Gastroesophageal sphincter (tissue), 4 donors: ENCODE results near the gene ZNF578. TPM values are rescaled to one million over a fixed set of nuclear protein-coding genes. Genes with fewer than 3 reads are reported as not detected.
"Not testable (repeated sequence)": the region's sequence is repeated elsewhere in the genome, so short reads cannot be mapped to it uniquely, and the experiment has no call there.

Experiments
- ATAC-seq: fragments of 150-250 bp; one replicate; pipeline ENCODE4 v1.9.1; 2016; ENCODE audit warnings: mild to moderate bottlenecking, moderate library complexity
- H3K27ac ChIP-seq, 4 donors: fragments of 200-600 bp; sonication (generic) in 3 of 4; 1 replicate in 3 of 4; 2 replicates in 1 of 4; pipeline ENCODE4 v1.5.1; 2016 to 2019
- H3K27me3 ChIP-seq: fragments of 200-600 bp; sonication (generic); one replicate; pipeline ENCODE4 v1.5.1; 2019
- H3K36me3 ChIP-seq, 2 donors: fragments of 200-600 bp; sonication (generic); one replicate each; pipeline ENCODE4 v1.5.1; 2019; ENCODE audit warnings: control low read depth in 1 of 2
- H3K4me1 ChIP-seq, 3 donors: fragments of 200-600 bp; sonication (generic); 1 replicate in 2 of 3; 2 replicates in 1 of 3; pipeline ENCODE4 v1.5.1; 2016 to 2019; ENCODE audit warnings: control low read depth in 2 of 3
- H3K4me3 ChIP-seq, 2 donors: fragments of 200-600 bp; sonication (generic); one replicate each; pipeline ENCODE4 v1.5.1; 2019; ENCODE audit warnings: mild to moderate bottlenecking in 1 of 2, moderate library complexity in 1 of 2
- H3K9me3 ChIP-seq, 3 donors: fragments of 200-600 bp; sonication (generic); one replicate each; pipeline ENCODE4 v1.5.1; 2017 to 2019; ENCODE audit warnings: control low read depth in 2 of 3
- CTCF ChIP-seq, 4 experiments: fragments of 200-600 bp in 2 of 4; fragments of 450-650 bp in 2 of 4; sonication (generic) in 1 of 4; IDR thresholded peaks; one replicate each; pipeline ENCODE4 v1.5.1; 2017 to 2019; ENCODE audit warnings: antibody characterized with exemption in 4 of 4, mild to moderate bottlenecking in 2 of 4, moderate library complexity in 2 of 4
- EP300 ChIP-seq: sonication (generic); formaldehyde crosslinking; IDR thresholded peaks from one replicate; pipeline ENCODE4 v1.6.1; 2017; ENCODE audit warnings: antibody characterized with exemption, mild to moderate bottlenecking
- POLR2A ChIP-seq, 2 donors: fragments of 450-650 bp; IDR thresholded peaks; one replicate each; pipeline ENCODE4 v1.6.1; 2017; ENCODE audit warnings: antibody characterized with exemption in 2 of 2, mild to moderate bottlenecking in 2 of 2, moderate library complexity in 1 of 2
- POLR2AphosphoS5 ChIP-seq: sonication (generic); formaldehyde crosslinking; IDR thresholded peaks from one replicate; pipeline ENCODE4 v1.6.1; 2017; ENCODE audit warnings: antibody characterized with exemption
- WGBS, 2 donors: methylation state at CpG; one replicate each; pipeline ENCODE4 v1.1.5; 2018; ENCODE audit warnings: low coverage in 1 of 2; 5-methylcytosine and 5-hydroxymethylcytosine counted together
- total RNA-seq, 4 donors: library from RNA; depleted of rRNA; stranded (reverse); fragments of >200 nt; gene quantifications; one replicate each; pipeline ENCODE4 v1.1.0, GENCODE V29; 2016

The ZNF578 gene
- total RNA-seq, 4 donors from 2014 or later: 1.1 to 4.2 (median 2.0) TPM

- H3K36me3 ChIP-seq: no peaks in the 10 kb centered on the region
- no peak overlapping the region for H3K4me3 ChIP-seq
- H3K4me1 ChIP-seq: no peaks in the 10 kb centered on the region
- peaks cover 0 to 81% (median 0%) of the 10 kb centered on the region in 3 donors for H3K9me3 ChIP-seq
- WGBS, 2 donors: 42% methylated on average over 2 of the region's 2 CpGs; no CpG with 5 or more reads in 1 of the 2 donors
- ATAC-seq: no peak
- no peak overlapping the region for H3K27ac ChIP-seq
- no peaks in the 10 kb centered on the region for H3K27me3 ChIP-seq
- TF ChIP-seq EP300 (no peak), POLR2A (IDR thresholded peaks at IDR 0.05) (no peak)
Observed at GRCh38 chr19:52444506-52444905, 8.8 kb upstream of the ZNF578 start.

- Histone ChIP-seq H3K36me3 (peaks cover 0 to 16% of the 10 kb centered on the region in 2 donors), H3K27me3 (peaks cover 7% of the 10 kb centered on the region), H3K27ac (no peak overlapping the region), H3K4me3 (no peak overlapping the region), H3K9me3 (peaks cover 0 to 86% (median 3%) of the 10 kb centered on the region in 3 donors), H3K4me1 (peaks cover 0 to 9% (median 0%) of the 10 kb centered on the region in 3 donors)
- TF ChIP-seq POLR2AphosphoS5 (no peak), CTCF (IDR thresholded peaks at IDR 0.05) (no peak), EP300 (no peak), POLR2A (IDR thresholded peaks at IDR 0.05) (no peak)
- no peak for ATAC-seq
- WGBS, 2 donors: no CpG with 5 or more reads among the region's 41 CpGs
Observed at GRCh38 chr19:52451241-52451640, 2.1 kb upstream of the ZNF578 start.

- no peaks in the 10 kb centered on the region for H3K4me1 ChIP-seq
- no peak for ATAC-seq
- no peak overlapping the region for H3K27ac ChIP-seq
- WGBS, 2 donors: 82 to 84% methylated on average over 7 to 13 of the region's 14 CpGs
- H3K27me3 ChIP-seq: no peaks in the 10 kb centered on the region
- H3K4me3 ChIP-seq: no peak overlapping the region
- peaks cover 0 to 99% (median 5%) of the 10 kb centered on the region in 3 donors for H3K9me3 ChIP-seq
- peaks cover 0 to 64% of the 10 kb centered on the region in 2 donors for H3K36me3 ChIP-seq
- TF ChIP-seq EP300 (no peak), POLR2A (IDR thresholded peaks at IDR 0.05) (no peak), CTCF (IDR thresholded peaks at IDR 0.05) (no peak), POLR2AphosphoS5 (no peak)
Observed at GRCh38 chr19:52464798-52465470, 11.6 kb downstream of the ZNF578 start.

- H3K27me3 ChIP-seq: no peaks in the 10 kb centered on the region
- WGBS, 2 donors: 91 to 94% methylated on average over 2 to 3 of the region's 3 CpGs
- no peak for ATAC-seq
- no peak overlapping the region for H3K27ac ChIP-seq
- no peak overlapping the region for H3K4me3 ChIP-seq
- peaks cover 0 to 51% of the 10 kb centered on the region in 2 donors for H3K36me3 ChIP-seq
- no peaks in the 10 kb centered on the region for H3K4me1 ChIP-seq
- peaks cover 13 to 100% (median 19%) of the 10 kb centered on the region in 3 donors for H3K9me3 ChIP-seq
- no peak for TF ChIP-seq POLR2AphosphoS5
- no peak for TF ChIP-seq CTCF (IDR thresholded peaks at IDR 0.05)
Observed at GRCh38 chr19:52473655-52474350, 20.4 kb downstream of the ZNF578 start.

- Histone ChIP-seq H3K36me3 (peaks cover 0 to 45% of the 10 kb centered on the region in 2 donors), H3K4me1 (no peaks in the 10 kb centered on the region), H3K27ac (no peak overlapping the region), H3K9me3 (peaks cover 13 to 100% (median 16%) of the 10 kb centered on the region in 3 donors), H3K27me3 (no peaks in the 10 kb centered on the region), H3K4me3 (no peak overlapping the region)
- ATAC-seq: no peak
- 98 to 100% methylated on average over 6 to 7 of the region's 7 CpGs for WGBS, 2 donors
- TF ChIP-seq POLR2A (IDR thresholded peaks at IDR 0.05) (no peak), POLR2AphosphoS5 (no peak), EP300 (no peak), CTCF (IDR thresholded peaks at IDR 0.05) (no peak)
Observed at GRCh38 chr19:52474351-52475127, 21.2 kb downstream of the ZNF578 start.

GRCh38 chr19:52484111-52484743 lies 30.9 kb downstream of the ZNF578 start:
- not testable (repeated sequence) for ATAC-seq, H3K27me3 ChIP-seq, H3K27ac ChIP-seq, H3K4me3 ChIP-seq, H3K4me1 ChIP-seq
- H3K9me3 ChIP-seq: peaks cover 0 to 97% (median 0%) of the 10 kb centered on the region in 3 donors
- WGBS, 2 donors: 10 to 37% methylated on average over 3 to 4 of the region's 7 CpGs
- peaks cover 0 to 17% of the 10 kb centered on the region in 2 donors for H3K36me3 ChIP-seq

- not testable (repeated sequence) for H3K27ac ChIP-seq, H3K4me3 ChIP-seq, H3K27me3 ChIP-seq, ATAC-seq, H3K4me1 ChIP-seq
- 63 to 82% methylated on average over 3 of the region's 7 CpGs for WGBS, 2 donors
- Histone ChIP-seq H3K36me3 (peaks cover 0 to 17% of the 10 kb centered on the region in 2 donors), H3K9me3 (peaks cover 0 to 97% (median 0%) of the 10 kb centered on the region in 3 donors)
Observed at GRCh38 chr19:52485064-52485463, 31.7 kb downstream of the ZNF578 start.
